DMS153 treated with DMSO at 0.1 percent for 48 hours (cell line): ENCODE results near the gene PLEKHB1.
"Not testable (repeated sequence)": the region's sequence is repeated elsewhere in the genome, so short reads cannot be mapped to it uniquely, and the experiment has no call there.

ENCODE experiments used
- DNase-seq: peaks from one replicate; lab custom pipeline; 2025; ENCODE audit not compliant: unreplicated experiment; lab: John Stamatoyannopoulos, UW

The PLEKHB1 gene

GRCh38 chr11:73667891-73668290 is 21.5 kb downstream of the PLEKHB1 start:
- DNase-seq, result no peak

DNA sequence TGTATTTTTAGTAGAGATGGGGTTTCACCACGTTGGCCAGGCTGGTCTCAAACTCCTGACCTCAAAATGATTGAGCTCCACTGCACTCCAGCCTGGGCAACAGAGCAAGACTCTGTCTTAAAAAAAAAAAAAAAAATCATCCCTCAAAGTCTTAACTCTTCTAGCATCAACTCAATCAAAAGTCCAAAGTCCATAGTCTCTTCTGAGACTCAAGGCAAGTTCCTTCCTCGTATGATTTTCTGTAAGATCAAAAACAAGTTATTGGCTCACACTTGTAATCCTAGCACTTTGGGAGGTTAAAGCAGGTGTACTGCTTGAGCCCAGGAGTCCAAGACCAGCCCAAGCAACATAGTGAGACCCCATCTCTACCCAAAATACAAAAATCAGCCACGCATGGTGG is 24.4 kb downstream of the PLEKHB1 start:
- DNase-seq, result no peak

DNA sequence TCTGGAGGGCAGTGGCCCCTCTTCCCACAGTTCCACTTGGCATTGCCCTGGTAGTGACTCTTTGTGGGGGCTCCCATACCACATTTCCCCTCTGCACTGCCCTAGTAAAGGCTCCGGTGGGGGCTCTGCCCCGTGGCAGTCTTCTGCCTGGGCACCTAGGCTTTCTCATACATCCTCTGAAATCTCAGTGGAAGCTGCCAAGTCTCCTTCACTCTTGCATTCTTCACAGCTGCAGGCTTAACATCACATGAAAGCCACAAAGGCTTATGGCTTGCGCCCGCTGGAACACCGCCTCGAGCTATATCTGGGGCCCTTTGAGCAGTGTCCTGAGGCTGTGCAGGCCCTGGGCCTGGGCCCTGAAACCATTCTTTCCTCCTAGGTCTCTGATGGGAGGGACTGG is 25.3 kb downstream of the PLEKHB1 start:
- DNase-seq, result no peak

DNA sequence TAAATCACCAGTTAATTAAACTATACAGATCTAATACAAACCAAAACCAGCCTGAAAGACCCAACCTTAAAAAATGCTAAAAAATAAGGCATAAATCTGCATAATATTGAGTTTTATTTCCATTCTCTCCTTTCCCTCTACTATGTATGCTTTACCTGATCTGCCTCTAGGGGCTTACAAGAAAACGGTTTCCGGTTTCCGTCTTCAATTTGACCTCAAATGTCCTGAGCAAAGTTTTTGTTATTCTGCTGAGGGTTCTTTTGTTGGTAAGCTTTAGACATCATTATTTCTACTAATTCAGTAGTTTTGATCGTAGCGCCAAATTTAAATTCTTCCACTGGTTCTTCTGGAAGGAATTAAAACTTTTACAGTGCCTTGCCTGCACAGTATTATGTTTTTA is 30.2 kb downstream of the PLEKHB1 start:
- DNase-seq, result not testable (repeated sequence)

- no peak for DNase-seq
Observed at GRCh38 chr11:73680687-73681086, 34.3 kb downstream of the PLEKHB1 start.

DNA sequence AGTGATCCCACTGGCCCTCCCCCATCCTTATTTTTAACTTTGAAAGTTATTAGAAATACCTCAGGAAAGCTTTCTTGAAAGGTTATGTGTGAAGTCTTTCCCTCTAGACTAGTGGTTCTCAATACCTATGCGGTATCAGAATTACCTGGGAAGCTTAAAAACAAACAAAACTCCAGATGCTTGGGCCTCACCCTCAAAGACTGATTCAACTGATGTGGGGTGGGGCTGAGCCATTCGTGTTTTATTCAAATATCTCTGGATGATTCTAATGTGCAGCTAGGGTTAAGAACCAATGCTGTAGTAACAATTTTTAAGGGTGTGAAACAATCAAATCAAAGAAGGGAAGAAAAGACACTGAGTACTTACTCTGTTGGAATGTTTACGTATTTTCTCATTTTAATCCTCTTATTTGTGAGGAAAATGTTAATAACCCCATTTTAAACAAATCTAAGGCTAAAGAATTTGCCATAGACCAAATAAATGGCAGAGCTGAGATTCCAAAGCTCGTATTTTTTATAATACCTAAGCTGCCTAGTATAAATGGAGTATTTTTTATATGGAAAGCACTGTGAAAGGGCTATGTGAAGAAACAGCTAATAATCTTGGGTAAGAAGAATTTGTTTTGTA is 47.6 kb downstream of the PLEKHB1 start:
- no peak for DNase-seq

DNA sequence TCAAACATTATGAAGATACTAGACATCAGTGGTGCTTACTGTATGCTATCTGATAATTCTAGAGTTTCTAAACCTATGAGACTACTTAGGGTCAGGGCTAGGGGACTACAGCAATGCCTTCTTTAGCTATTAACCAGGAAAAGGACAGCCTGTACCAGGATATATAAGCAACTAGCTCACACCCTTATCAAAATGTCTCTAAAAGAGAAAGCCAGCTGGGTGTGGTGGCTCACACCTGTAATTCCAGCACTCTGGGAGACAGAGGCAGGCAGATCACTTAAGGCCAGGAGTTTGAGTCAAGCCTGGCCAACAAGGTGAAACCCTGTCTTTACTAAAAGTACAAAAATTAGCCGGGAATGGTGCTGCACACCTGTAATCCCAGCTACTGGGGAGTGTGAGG is 58.7 kb downstream of the PLEKHB1 start:
- no peak for DNase-seq

- no peak for DNase-seq
Observed at GRCh38 chr11:73710964-73711363, 64.6 kb downstream of the PLEKHB1 start.
